ENCODE measurements around the gene DCUN1D3. TPM values are rescaled to one million over a fixed set of nuclear protein-coding genes. Genes with fewer than 3 reads are reported as not detected.

Gene DCUN1D3
- total RNA-seq, 1 donor from 2014 or later: 12.9 TPM

DNA sequence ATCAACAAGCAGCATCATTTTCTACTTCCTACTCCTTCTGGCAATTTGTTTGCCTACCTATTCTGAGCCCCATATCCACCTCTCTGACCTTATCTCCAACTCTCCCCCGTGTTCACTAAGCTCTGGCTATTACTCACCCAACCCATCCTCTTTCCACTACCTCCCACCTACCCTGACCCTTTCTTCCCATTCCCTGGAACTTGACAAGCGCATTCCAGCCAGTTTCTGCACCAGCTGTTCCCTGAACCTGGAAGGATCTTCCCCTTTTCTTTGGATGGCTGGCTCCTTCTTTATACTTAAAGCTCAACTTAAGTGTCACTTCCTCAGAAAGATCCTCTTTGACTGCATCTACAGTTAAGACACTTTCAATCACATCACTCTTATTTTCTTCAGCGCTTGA is 2.2 kb downstream of the DCUN1D3 start:
- no peak for TF ChIP-seq CTCF (conservative IDR thresholded peaks at IDR 0.05)
- Mint-ChIP-seq H3K27me3 (no peaks in the 10 kb centered on the region), H3K27ac (peak overlapping the region; percentile 14), H3K4me1 (ENCODE audit: unreplicated experiment) (peaks cover 37% of the 10 kb centered on the region), H3K4me3 (peak overlapping the region; percentile 94), H3K9me3 (no peaks in the 10 kb centered on the region), H3K36me3 (peaks cover 27% of the 10 kb centered on the region)
- no peak for DNase-seq (ENCODE audit: extremely low spot score, unreplicated experiment)

GRCh38 chr16:20897253-20897897 is 2.8 kb downstream of the DCUN1D3 start:
- Mint-ChIP-seq H3K4me3 (peak overlapping the region; percentile 94), H3K27me3 (no peaks in the 10 kb centered on the region), H3K36me3 (peaks cover 27% of the 10 kb centered on the region), H3K27ac (peak overlapping the region; percentile 14), H3K9me3 (no peaks in the 10 kb centered on the region), H3K4me1 (ENCODE audit: unreplicated experiment) (peaks cover 33% of the 10 kb centered on the region)
- no peak for DNase-seq (ENCODE audit: extremely low spot score, unreplicated experiment)
- TF ChIP-seq CTCF (conservative IDR thresholded peaks at IDR 0.05): no peak

DNA sequence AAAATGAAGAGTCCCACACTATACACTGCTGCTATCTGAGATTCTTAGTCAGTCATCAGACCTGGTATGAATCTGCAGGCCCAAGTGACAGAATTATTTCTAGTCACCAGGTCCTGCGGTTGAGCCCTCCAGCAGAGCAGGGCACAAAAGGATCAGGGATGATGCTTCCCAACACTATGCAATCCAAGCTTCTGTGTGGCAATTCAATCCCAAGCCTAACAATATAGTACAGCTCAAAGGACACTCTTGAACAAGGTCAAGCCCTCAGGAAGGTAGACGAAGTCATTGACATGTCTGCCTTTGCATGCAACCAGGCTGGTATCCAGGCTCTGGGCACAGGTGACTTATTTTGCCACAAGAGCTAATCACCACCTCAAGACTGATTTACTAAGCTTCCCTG is 5.8 kb downstream of the DCUN1D3 start:
- H3K9me3 Mint-ChIP-seq: no peaks in the 10 kb centered on the region
- H3K4me3 Mint-ChIP-seq: no peak overlapping the region
- peaks cover 30% of the 10 kb centered on the region for H3K36me3 Mint-ChIP-seq
- no peak for DNase-seq (ENCODE audit: extremely low spot score, unreplicated experiment)
- peaks cover 23% of the 10 kb centered on the region for H3K4me1 Mint-ChIP-seq (ENCODE audit: unreplicated experiment)
- no peak overlapping the region for H3K27ac Mint-ChIP-seq
- TF ChIP-seq CTCF (conservative IDR thresholded peaks at IDR 0.05): no peak
- no peaks in the 10 kb centered on the region for H3K27me3 Mint-ChIP-seq

GRCh38 chr16:20889625-20890275 is 10.4 kb downstream of the DCUN1D3 start:
- H3K4me1 Mint-ChIP-seq (ENCODE audit: unreplicated experiment): peaks cover 4% of the 10 kb centered on the region
- H3K9me3 Mint-ChIP-seq: no peaks in the 10 kb centered on the region
- H3K4me3 Mint-ChIP-seq: no peak overlapping the region
- H3K27ac Mint-ChIP-seq: peak overlapping the region; percentile 55
- H3K27me3 Mint-ChIP-seq: no peaks in the 10 kb centered on the region
- no peak for DNase-seq (ENCODE audit: extremely low spot score, unreplicated experiment)
- H3K36me3 Mint-ChIP-seq: peaks cover 20% of the 10 kb centered on the region
- TF ChIP-seq CTCF (conservative IDR thresholded peaks at IDR 0.05): no peak

DNA sequence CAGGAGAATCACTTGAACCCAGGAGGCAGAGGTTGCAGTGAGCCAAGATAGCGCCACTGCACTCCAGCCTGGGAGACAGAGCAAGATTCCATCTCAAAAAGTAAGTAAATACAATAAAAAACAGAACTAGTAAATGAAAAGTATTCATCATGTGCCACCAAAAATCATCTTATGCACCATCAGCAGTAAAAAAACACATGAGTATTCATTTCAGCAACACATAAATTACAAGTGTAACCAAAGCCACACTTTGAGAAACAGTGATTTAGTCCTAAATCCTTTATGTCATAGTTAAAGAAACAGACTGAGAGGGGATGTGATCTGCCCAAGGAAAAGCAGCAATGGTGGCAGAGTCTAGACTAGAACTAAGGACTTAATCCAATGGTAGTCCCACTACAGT is 13.0 kb downstream of the DCUN1D3 start:
- H3K36me3 Mint-ChIP-seq: peaks cover 22% of the 10 kb centered on the region
- no peak for TF ChIP-seq CTCF (conservative IDR thresholded peaks at IDR 0.05)
- no peak overlapping the region for H3K4me3 Mint-ChIP-seq

More for the DNA sequence above, 13.0 kb downstream of the DCUN1D3 start:
- peaks cover 12% of the 10 kb centered on the region for H3K4me1 Mint-ChIP-seq (ENCODE audit: unreplicated experiment)
- no peaks in the 10 kb centered on the region for H3K27me3 Mint-ChIP-seq
- H3K27ac Mint-ChIP-seq: no peak overlapping the region
- DNase-seq (ENCODE audit: extremely low spot score, unreplicated experiment): no peak
- no peaks in the 10 kb centered on the region for H3K9me3 Mint-ChIP-seq
